Fibroblast of peridontal ligament (primary cell): ENCODE results near the gene PRPS1.
"Not testable (repeated sequence)": the region's sequence is repeated elsewhere in the genome, so short reads cannot be mapped to it uniquely, and the experiment has no call there.

Experiments used
- DNase-seq: peaks from one replicate; pipeline ENCODE4 v3.0.0-alpha.2; 2010; ENCODE audit errors: extremely low read depth

Gene PRPS1

GRCh38 chrX:107627838-107628661 is at the start of gene PRPS1:
Gene PRPS1, plus strand, starts transcription at chrX:107628510. Its CDS starts 119 bp downstream, at chrX:107628629.
- peak; percentile 90 for DNase-seq

GRCh38 chrX:107579956-107580355 is 48.4 kb upstream of the PRPS1 start:
- peak; percentile 48 for DNase-seq

GRCh38 chrX:107581923-107582322 is 46.4 kb upstream of the PRPS1 start:
- no peak for DNase-seq

GRCh38 chrX:107589243-107589642 is 39.1 kb upstream of the PRPS1 start:
- no peak for DNase-seq

- DNase-seq: no peak
Observed at GRCh38 chrX:107596651-107597050, 31.7 kb upstream of the PRPS1 start.

- DNase-seq: no peak
Observed at GRCh38 chrX:107597264-107597663, 31.0 kb upstream of the PRPS1 start.

- no peak for DNase-seq
Observed at GRCh38 chrX:107597791-107598190, 30.5 kb upstream of the PRPS1 start.

GRCh38 chrX:107599450-107599861 is 28.9 kb upstream of the PRPS1 start:
- no peak for DNase-seq

- DNase-seq: no peak
Observed at GRCh38 chrX:107600366-107600765, 27.9 kb upstream of the PRPS1 start.

GRCh38 chrX:107601326-107601725 is 27.0 kb upstream of the PRPS1 start:
- no peak for DNase-seq

- no peak for DNase-seq
Observed at GRCh38 chrX:107601759-107602158, 26.6 kb upstream of the PRPS1 start.

- no peak for DNase-seq
Observed at GRCh38 chrX:107602694-107603239, 25.5 kb upstream of the PRPS1 start.

GRCh38 chrX:107603429-107604159 is 24.7 kb upstream of the PRPS1 start:
- DNase-seq: no peak

- not testable (repeated sequence) for DNase-seq
Observed at GRCh38 chrX:107609061-107609460, 19.2 kb upstream of the PRPS1 start.

- DNase-seq: no peak
Observed at GRCh38 chrX:107610667-107611066, 17.6 kb upstream of the PRPS1 start.

- DNase-seq: no peak
Observed at GRCh38 chrX:107619885-107620322, 8.4 kb upstream of the PRPS1 start.

- DNase-seq: no peak
Observed at GRCh38 chrX:107624893-107625292, 3.4 kb upstream of the PRPS1 start.

- DNase-seq: no peak
Observed at GRCh38 chrX:107625739-107626138, 2.6 kb upstream of the PRPS1 start.

GRCh38 chrX:107626481-107626880 is 1.8 kb upstream of the PRPS1 start:
- DNase-seq: no peak

- DNase-seq: no peak
Observed at GRCh38 chrX:107626916-107627315, 1.4 kb upstream of the PRPS1 start.

GRCh38 chrX:107628662-107629539 is 591 bp downstream of the PRPS1 start:
- DNase-seq: no peak

- peak; percentile 40 for DNase-seq
Observed at GRCh38 chrX:107629540-107629909, 1.2 kb downstream of the PRPS1 start.
